ENCODE results near the gene GPR108.

DNA sequence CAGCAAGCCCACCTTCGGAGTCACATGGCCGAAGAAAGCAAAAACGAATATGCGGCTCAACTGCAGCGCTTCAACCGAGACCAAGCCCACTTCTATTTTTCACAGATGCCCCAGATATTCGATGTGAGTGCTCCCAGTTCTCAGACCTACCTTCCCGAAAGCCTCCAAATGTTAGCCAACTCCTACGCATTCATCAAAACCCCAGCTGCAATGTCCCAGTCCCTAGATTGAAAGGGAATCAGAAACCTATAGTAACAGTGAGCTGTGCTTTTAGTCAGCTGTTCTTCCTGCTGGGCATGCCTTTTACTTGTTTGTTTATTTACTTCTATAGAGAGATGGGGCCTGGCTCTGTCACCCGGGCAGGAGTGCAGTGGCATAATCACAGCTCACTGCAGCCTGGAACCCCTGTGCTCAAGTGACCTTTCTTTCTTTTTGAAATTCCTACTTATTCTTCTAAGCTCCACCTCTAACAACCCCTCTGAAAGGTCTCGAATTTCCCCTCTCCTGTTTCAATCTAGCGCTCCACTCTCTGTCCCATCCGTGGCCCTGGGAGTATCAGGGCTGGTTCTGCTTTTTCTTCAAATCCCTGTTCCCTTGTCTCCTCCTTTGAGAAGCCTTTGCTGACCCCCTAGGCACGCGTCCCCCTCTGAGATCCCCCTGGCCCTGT, 6.5 kb upstream of the GPR108 start:
- TF ChIP-seq POLR2A (IDR thresholded peaks at IDR 0.05) (no peak), CTCF (IDR thresholded peaks at IDR 0.05) (no peak)

Measured in esophagus squamous epithelium (tissue), 4 donors.